NCI-H1048 (cell line): Measurements from ENCODE around the gene BCL2.

Experiments
- DNase-seq: peaks from one replicate; lab custom pipeline; 2025; lab: John Stamatoyannopoulos, UW

Gene BCL2

GRCh38 chr18:63284827-63285733, 34.5 kb downstream of the BCL2 start:
- no peak for DNase-seq

- DNase-seq, result no peak
Observed at GRCh38 chr18:63284173-63284799, 35.3 kb downstream of the BCL2 start.

DNA sequence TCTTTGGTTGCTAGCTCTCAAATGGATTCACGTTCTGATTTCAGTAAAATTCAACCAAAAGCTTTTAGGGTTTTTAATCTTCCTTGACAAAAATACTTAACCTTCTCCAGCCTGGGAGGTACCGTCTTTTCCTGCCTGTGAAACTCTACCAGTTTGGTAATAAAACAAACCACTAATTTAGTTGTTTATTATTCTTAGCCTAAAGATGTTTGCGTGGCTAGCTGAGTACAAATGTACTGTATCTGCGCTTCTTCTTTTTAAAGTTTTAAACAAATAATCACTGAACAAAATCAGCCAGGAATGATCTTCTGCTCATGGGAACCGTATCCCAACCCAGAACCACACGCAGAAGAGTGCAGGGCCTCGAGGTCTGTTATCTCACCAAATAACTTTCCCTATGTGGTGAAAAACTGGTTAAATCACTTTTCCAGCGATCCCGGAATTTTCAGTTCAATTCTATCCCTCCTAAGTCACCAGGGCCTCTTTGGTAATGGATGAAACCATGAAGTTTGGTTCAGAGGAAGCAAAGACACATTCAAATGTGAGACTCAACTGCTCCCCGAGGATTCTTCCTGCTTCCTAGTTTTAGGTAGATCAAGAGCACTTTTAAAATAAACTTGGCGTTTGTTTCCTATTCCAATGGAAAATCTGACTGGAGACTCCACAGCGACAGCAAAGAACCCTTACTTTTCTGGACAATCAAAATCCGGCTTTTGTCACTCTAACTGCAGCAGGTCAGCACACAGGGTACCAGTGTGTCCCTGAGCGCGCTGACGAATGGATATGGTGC, 36.1 kb downstream of the BCL2 start:
- no peak for DNase-seq

DNA sequence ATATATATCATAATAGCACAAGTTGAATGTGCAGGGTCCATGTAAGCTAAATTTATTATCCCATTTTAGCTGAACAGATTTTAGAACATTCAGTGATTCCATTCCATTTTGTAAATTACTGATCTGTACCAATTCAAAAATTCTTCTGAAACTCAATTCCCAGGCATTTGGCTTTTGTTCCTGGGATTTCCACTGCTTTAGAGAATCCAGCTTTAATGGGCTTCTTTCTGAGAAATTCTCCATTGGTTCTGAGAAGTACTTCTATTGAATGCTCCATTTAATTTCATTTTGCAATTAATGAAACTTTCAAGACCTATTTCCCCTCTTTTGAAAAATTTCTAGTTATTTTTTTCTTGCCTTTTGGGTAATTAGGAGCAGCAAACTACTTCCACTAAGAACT, 36.8 kb downstream of the BCL2 start:
- DNase-seq, result no peak

DNA sequence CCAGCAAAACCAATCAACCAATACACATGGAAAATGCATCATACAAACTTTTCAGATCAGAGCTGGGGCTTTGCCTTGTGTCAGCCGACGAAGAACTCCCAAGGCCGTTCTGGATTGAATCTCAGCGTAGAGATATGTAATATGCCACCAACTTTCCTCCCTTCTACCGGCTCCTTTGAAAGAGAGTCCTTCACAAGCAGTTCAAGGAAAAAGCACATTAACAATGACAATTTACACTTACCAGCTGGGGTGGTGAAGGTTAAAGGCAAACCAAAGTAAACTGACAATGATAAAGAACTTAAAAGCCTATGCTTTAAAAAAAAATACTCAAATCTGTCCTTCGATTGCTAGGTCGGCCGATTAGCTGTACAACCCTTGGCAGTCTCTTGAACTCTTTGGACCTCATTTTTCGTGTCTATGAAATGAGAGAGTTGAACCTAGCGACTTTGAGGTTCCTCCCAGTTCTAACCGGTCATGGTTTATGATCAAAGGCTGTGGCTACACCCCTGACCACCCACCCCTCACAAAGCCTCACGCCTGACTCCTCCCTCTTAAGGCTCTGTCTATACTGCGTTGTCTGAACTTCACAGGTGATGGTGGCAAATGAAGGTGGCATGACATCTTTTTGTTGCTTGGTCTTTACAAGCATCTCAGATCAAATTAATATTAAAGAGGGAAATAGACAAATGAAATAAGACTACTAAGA, 46.2 kb downstream of the BCL2 start:
- DNase-seq, result no peak

- no peak for DNase-seq
Observed at GRCh38 chr18:63272638-63273037, 46.9 kb downstream of the BCL2 start.

DNA sequence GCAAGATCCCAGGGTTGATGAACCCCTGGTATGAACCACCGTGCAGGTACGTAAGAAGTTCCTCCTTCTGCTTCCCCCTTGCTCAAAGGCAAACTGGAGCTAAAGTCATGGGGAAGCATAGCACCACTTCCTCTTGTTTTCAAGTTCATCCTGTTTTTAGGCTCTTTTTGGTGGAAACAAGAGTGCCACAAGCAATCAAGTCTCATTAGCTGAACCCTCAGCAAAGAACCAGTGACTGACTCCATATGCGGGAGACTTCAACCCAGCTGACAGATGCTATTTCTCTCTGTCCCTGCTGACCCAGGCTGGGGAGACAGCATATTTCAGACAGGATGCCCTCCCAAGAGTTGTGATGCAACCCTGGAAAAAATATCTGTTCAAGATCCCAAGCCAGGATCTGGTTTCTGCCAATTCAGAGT, 47.7 kb downstream of the BCL2 start:
- DNase-seq, result no peak

DNA sequence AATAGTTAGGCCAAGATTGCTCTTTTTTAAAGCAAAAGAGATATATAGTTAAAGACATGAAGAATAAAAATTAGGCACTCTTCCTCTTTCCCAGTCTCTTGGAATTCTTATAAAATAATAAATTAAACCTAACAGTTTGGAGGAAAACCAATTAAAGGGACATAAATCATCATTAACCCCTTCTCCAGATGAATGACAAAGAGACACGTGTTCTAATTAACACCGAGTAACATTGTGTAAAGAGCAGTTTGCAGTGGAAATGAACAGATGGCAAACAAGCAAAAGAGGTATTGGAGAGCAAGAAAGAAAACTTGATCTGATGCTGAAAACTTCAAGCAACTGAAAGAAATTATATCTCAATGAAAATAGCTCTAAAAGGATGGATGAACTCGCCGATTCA, 48.4 kb downstream of the BCL2 start:
- DNase-seq, result no peak

DNA sequence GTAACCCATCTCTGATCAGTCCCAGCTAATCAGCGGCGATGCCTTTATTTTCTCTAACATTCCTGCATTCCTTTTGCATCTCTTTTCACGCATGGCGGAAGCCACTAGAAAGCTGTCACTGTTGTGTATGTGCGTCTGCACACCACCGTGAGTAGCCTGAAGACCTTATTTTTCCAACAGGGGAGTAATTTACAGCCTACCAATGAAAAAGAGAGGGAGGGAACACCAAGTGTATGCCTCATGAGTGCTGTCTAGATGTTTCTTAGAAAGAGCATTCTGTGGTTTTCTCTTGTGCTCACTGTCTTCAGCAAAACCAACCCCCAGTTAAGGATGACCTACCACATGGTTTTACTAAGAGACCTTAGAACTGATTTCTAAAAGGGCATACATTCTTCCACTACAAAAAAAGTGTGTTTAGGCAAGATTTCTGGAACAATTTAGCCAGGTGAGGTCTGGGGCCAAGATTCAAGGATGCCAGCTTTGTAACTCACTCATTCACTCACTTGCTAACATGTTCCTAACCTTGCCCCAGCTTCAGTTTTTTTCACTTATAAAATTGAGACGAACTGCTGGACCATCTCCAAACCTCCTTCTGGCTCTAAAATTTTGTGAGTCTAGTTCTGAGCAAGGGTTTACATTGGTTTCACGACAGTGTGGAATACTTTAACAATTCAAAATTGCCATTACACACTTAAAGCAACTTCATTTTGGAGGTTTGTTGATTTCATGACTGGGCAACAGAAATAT, 51.4 kb downstream of the BCL2 start:
- DNase-seq, result no peak

GRCh38 chr18:63266888-63267790, 52.4 kb downstream of the BCL2 start:
- DNase-seq, result no peak

DNA sequence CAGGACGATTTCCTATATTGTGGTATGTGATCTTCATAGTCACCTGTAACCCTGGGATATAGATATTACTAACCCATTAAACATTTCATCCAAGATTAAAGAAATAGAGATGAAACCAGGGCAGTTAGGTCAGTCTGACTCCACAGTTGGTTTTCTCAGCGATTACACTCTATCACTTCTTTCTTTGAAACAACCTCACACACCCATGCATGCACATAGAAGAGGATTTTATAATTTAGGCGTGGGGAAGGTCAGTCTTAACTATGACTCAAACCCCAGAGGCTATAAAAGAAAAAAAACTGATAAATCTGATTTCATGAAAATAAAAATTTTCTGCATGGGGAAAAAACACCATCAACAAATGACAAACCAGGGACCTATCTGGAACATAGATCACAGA, 54.2 kb downstream of the BCL2 start:
- DNase-seq, result no peak

DNA sequence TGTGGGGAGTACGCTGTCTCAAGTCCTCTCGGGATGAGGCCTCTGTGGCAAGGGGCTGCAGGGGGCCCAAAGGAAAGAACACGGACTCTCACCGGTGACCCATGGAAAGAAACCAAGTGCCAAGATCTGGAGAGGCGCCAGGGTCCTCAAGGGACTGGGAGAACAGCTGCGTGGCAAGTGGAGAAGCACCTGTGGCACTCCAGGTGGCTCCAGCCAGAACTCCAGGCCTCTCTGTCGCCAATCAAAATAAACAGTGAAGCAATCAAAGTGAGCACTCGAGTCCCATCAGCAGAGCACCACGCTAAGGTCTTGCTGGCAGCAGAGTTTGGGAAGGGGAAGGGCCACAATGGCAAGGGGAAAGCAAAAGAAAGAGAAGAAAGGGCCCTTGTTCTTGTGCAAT, 54.7 kb downstream of the BCL2 start:
- no peak for DNase-seq

GRCh38 chr18:63263444-63263843, 56.1 kb downstream of the BCL2 start:
- DNase-seq, result no peak

DNA sequence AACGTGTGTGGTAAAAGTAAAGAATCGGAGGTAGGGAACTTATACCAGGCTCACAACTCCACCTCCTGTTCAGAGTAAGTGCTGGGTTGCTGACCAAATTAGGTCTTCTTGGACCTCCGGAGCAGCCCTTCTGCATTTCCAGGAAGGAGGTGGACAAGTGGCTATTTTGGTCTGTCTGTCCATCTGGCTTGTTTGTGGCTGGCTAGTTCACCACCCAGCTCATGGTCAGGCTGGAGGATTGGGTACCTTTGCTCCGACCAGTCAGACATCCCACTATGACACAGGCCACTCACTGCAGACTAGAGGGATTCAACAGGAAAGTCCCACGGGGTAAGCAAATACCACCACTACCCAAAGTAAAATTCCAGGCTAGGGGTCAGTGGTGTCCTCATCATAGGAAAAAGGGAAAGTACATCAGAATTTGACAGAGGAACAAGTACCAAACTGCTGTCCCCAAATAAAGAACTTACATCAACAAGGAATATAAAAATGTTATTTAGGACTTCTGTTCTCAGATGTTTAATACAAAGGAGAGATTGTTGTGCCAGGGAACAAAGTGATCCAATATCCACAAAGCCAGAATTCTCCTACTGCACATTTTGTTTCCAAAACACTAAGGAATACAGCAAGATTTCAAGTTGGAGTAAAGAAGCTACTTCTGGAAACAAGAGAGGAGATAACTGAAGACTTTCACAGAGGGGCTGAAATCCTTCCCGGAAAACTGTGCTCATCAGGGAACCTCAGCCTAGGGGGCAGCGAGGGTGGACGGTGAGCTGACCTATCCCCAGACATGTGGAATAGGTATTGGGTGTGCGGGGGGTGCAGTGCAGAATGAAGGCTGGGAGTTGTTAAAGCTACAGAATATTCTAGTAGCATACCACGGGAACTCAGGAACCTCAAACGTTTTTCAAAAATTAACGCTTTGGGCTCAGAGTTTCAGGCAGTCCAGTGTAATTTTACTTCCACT, 56.9 kb downstream of the BCL2 start:
- DNase-seq, result no peak

- DNase-seq, result no peak
Observed at GRCh38 chr18:63261029-63261428, 58.5 kb downstream of the BCL2 start.

DNA sequence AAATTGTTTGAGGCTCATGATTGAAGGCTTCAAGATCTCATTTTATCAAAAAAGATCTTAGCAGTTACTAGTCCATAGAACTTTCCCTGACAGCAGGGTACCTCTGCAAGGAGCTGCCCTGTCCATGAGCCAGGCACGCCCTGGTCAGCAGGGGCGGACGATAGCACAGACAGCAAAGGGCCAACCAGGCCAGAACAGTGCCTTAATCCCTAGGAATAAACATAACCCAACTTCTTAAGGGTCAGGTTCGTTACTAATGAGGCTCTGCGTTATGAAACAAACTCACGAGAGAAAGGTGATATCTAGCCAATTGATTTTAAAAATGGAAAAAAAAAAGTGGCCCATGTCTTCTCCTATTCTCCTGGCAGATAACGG, 59.2 kb downstream of the BCL2 start:
- DNase-seq, result no peak

- DNase-seq, result no peak
Observed at GRCh38 chr18:63259567-63260379, 59.8 kb downstream of the BCL2 start.
